PC-3 (cell line): ENCODE results near the gene PARVA. TPM values are rescaled to one million over a fixed set of nuclear protein-coding genes. Genes with fewer than 3 reads are reported as not detected.

Experiments
- ATAC-seq: fragments of 200-7000 bp; cut with Tn5 transposase; 2 replicates; pipeline ENCODE4 v1.9.1; 2020; ENCODE audit warnings: mild to moderate bottlenecking, moderate library complexity
- Bru-seq: library from RNA; stranded (reverse); fragments of 400-500 nt; gene quantifications from one replicate; lab custom pipeline; 2021; lab: Mats Ljungman, UMichigan
- BruChase-seq, 2 experiments: library from RNA; stranded (reverse); fragments of 400-500 nt; gene quantifications; one replicate each; lab custom pipeline; 2021; lab: Mats Ljungman, UMichigan
- BruUV-seq: library from RNA; stranded (reverse); fragments of 400-500 nt; replicated peaks from 2 replicates; lab custom pipeline; 2021; lab: Mats Ljungman, UMichigan
- CTCF ChIA-PET: fragments of 300-600 bp; sonication (Branson Sonifier 250); formaldehyde crosslinking; loops from one replicate; lab custom pipeline; 2022; ENCODE audit warnings: antibody characterized with exemption; lab: Charles Lee
- POLR2A ChIA-PET: fragments of 300-600 bp; sonication (Branson Sonifier 250); formaldehyde crosslinking; loops from one replicate; lab custom pipeline; 2022; ENCODE audit warnings: antibody characterized with exemption; ENCODE audit not compliant: unreplicated experiment; lab: Charles Lee
- DNase-seq: peaks from one replicate; pipeline ENCODE4 v3.0.0-alpha.2; 2015
- H2AFZ ChIP-seq: fragments of 300-600 bp; sonication (generic); 2 replicates; pipeline ENCODE4 v1.6.0; 2016; ENCODE audit warnings: antibody characterized with exemption, low read length
- H3F3A ChIP-seq: fragments of 300-600 bp; sonication (generic); one replicate; pipeline ENCODE4 v1.6.0; 2017; ENCODE audit warnings: antibody characterized with exemption, low read length, control low read depth, mild to moderate bottlenecking; ENCODE audit not compliant: unreplicated experiment
- H3K27ac ChIP-seq: fragments of 300-600 bp; sonication (generic); 2 replicates; pipeline ENCODE4 v1.5.1; 2016; ENCODE audit warnings: mild to moderate bottlenecking, low read length
- H3K27me3 ChIP-seq: fragments of 300-600 bp; sonication (generic); 2 replicates; pipeline ENCODE4 v1.6.1; 2016; ENCODE audit warnings: low read length, mixed read lengths
- H3K36me3 ChIP-seq: fragments of 300-600 bp; sonication (generic); 2 replicates; pipeline ENCODE4 v1.6.1; 2016; ENCODE audit warnings: low read depth, mixed run types, low read length, mixed read lengths
- H3K4me1 ChIP-seq: fragments of 300-600 bp; sonication (generic); 2 replicates; pipeline ENCODE4 v1.5.1; 2016; ENCODE audit warnings: low read length; ENCODE audit not compliant: insufficient read depth
- H3K4me2 ChIP-seq: fragments of 300-600 bp; sonication (generic); 2 replicates; pipeline ENCODE4 v1.6.0; 2016; ENCODE audit warnings: low read length
- H3K4me3 ChIP-seq: fragments of 300-600 bp; sonication (generic); 2 replicates; pipeline ENCODE4 v1.5.1; 2016; ENCODE audit warnings: mild to moderate bottlenecking, low read length, mixed read lengths
- H3K79me2 ChIP-seq: fragments of 300-600 bp; sonication (generic); 2 replicates; pipeline ENCODE4 v1.6.1; 2017; ENCODE audit warnings: low read length, mixed read lengths
- H3K9ac ChIP-seq: fragments of 300-600 bp; sonication (generic); 2 replicates; pipeline ENCODE4 v1.6.0; 2016; ENCODE audit warnings: mild to moderate bottlenecking, low read length
- H3K9me2 ChIP-seq: fragments of 300-600 bp; sonication (generic); replicated peaks from 2 replicates; pipeline ENCODE4 v1.6.1; 2016; ENCODE audit warnings: mixed run types, low read length, mixed read lengths
- H3K9me3 ChIP-seq: fragments of 300-600 bp; sonication (generic); 2 replicates; pipeline ENCODE4 v1.6.1; 2016; ENCODE audit warnings: low read length, mixed read lengths
- H4K20me1 ChIP-seq: fragments of 300-600 bp; sonication (generic); 2 replicates; pipeline ENCODE4 v1.6.1; 2016; ENCODE audit warnings: low read length, mixed read lengths
- EZH2 ChIP-seq: fragments of 300-600 bp; sonication (generic); IDR thresholded peaks from one replicate; pipeline ENCODE4 v1.6.1; 2017; ENCODE audit warnings: antibody characterized with exemption, mild to moderate bottlenecking, low read length; ENCODE audit not compliant: unreplicated experiment
- EZH2phosphoT487 ChIP-seq: fragments of 300-600 bp; sonication (generic); IDR thresholded peaks from 2 replicates; pipeline ENCODE4 v1.6.1; 2018; ENCODE audit warnings: mild to moderate bottlenecking, antibody characterized with exemption, low read length, borderline replicate concordance
- intact Hi-C: fragments of 100-400 bp; cut with micrococcal nuclease; formaldehyde crosslinking; loops from 2 replicates; pipeline ENCODE4 v1.9.0; 2023
- long read RNA-seq: library from polyadenylated mRNA; unstranded; transcript quantifications from one replicate; pipeline ENCODE4 v2.0.0, GENCODE V29; 2021; ENCODE audit not compliant: unreplicated experiment
- total RNA-seq: library from RNA; depleted of rRNA; stranded (reverse); fragments of >200 nt; gene quantifications from 2 replicates; pipeline ENCODE4 v1.2.3, GENCODE V29; 2014; rRNA removed
- TF ChIP-seq, protein P1 (sequence below): fragments of 300-600 bp; sonication (generic); conservative IDR thresholded peaks from 2 replicates; pipeline ENCODE4 v1.5.1; 2017; ENCODE audit warnings: antibody characterized with exemption, low read depth, mild to moderate bottlenecking, low read length

The PARVA gene, protein sequence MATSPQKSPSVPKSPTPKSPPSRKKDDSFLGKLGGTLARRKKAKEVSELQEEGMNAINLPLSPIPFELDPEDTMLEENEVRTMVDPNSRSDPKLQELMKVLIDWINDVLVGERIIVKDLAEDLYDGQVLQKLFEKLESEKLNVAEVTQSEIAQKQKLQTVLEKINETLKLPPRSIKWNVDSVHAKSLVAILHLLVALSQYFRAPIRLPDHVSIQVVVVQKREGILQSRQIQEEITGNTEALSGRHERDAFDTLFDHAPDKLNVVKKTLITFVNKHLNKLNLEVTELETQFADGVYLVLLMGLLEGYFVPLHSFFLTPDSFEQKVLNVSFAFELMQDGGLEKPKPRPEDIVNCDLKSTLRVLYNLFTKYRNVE
- total RNA-seq (13.5 and 13.7 TPM in 2 replicates), Bru-seq, nascent RNA (percentile 69 among the genes with signal in this experiment), BruChase-seq, experiment 1, labeled RNA remaining after a 6-hour chase (percentile 63 among the genes with signal in this experiment), BruChase-seq, experiment 2, labeled RNA remaining after a 2-hour chase (percentile 67 among the genes with signal in this experiment)
- long read RNA-seq, full-length matches to known transcripts = 6 of 22 reads
- long read RNA-seq, partial matches to known transcripts = 10 of 22 reads
- long read RNA-seq, other reads (novel, unspliced or antisense) = 6 of 22 reads

- DNase-seq (peak; percentile 66), ATAC-seq (peak; percentile 68)
- no TSS peak for BruUV-seq
- no peaks in the 10 kb centered on the region for H3K9me3 ChIP-seq
- peak within 1 kb of the TSS; percentile 86 for H3K9ac ChIP-seq
- H3K36me3 ChIP-seq = no peaks in the 10 kb centered on the region
- ChIA-PET CTCF (interaction anchor here (0.6 to 1.8 kb wide), 3 partner anchors 45 to 89 kb away, joined by 3 to 6 read pairs (median 4); no protein-coding TSS in a partner anchor), POLR2A (interaction anchor here (0.6 to 0.7 kb wide), 2 partner anchors 67 to 839 kb away, joined by 4 to 7 read pairs; no protein-coding TSS in a partner anchor)
- H3K27ac ChIP-seq = peak within 1 kb of the TSS; percentile 77
- H3K4me1 ChIP-seq = peaks cover 14% of the 10 kb centered on the region; the same call in 1 of the 2 replicates
- TF ChIP-seq EZH2 (no peak), EZH2phosphoT487 (no peak)
- TF ChIP-seq, protein P1, sequence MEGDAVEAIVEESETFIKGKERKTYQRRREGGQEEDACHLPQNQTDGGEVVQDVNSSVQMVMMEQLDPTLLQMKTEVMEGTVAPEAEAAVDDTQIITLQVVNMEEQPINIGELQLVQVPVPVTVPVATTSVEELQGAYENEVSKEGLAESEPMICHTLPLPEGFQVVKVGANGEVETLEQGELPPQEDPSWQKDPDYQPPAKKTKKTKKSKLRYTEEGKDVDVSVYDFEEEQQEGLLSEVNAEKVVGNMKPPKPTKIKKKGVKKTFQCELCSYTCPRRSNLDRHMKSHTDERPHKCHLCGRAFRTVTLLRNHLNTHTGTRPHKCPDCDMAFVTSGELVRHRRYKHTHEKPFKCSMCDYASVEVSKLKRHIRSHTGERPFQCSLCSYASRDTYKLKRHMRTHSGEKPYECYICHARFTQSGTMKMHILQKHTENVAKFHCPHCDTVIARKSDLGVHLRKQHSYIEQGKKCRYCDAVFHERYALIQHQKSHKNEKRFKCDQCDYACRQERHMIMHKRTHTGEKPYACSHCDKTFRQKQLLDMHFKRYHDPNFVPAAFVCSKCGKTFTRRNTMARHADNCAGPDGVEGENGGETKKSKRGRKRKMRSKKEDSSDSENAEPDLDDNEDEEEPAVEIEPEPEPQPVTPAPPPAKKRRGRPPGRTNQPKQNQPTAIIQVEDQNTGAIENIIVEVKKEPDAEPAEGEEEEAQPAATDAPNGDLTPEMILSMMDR = no peak
- no peaks in the 10 kb centered on the region for H3K27me3 ChIP-seq
- H3K9me2 ChIP-seq = no peaks in the 10 kb centered on the region
- H3K79me2 ChIP-seq = peaks cover 29% of the 10 kb centered on the region
- peak within 1 kb of the TSS; percentile 84 for H3K4me2 ChIP-seq
- peak within 1 kb of the TSS; percentile 93 for H2AFZ ChIP-seq
- H3K4me3 ChIP-seq = peak within 1 kb of the TSS; percentile 84
- no peaks in the 10 kb centered on the region for H4K20me1 ChIP-seq
- no peaks in the 10 kb centered on the region for H3F3A ChIP-seq
- intact Hi-C loops = loop anchor here (5.0 kb wide), 1 partner anchor 90 kb away; no protein-coding TSS in a partner anchor
These were observed at the start of gene PARVA for GRCh38 chr11:12377106-12377823. Gene PARVA (plus strand): TSS chr11:12377571. CDS start chr11:12377648, 77 bp downstream.

- no peak for DNase-seq
- no peak for ATAC-seq
- TF ChIP-seq EZH2 = no peak
- TF ChIP-seq, protein P1 = no peak
- TF ChIP-seq EZH2phosphoT487 = no peak
- Histone ChIP-seq H3K4me2 (no peak overlapping the region), H3K36me3 (no peaks in the 10 kb centered on the region), H3K9me3 (no peaks in the 10 kb centered on the region), H3K9me2 (no peaks in the 10 kb centered on the region), H3K4me3 (no peak overlapping the region), H3F3A (no peaks in the 10 kb centered on the region), H3K9ac (no peak overlapping the region), H4K20me1 (no peaks in the 10 kb centered on the region), H3K27ac (no peak overlapping the region), H3K79me2 (no peaks in the 10 kb centered on the region), H2AFZ (no peak overlapping the region), H3K4me1 (no peaks in the 10 kb centered on the region), H3K27me3 (no peaks in the 10 kb centered on the region)
- intact Hi-C loops = no loop called here
- ChIA-PET CTCF (interaction anchor here (0.5 kb wide), 1 partner anchor 823 kb away, joined by 5 read pairs; no protein-coding TSS in a partner anchor), POLR2A (no interaction called here)
- BruUV-seq = no TSS peak
These were observed 48.2 kb upstream of the PARVA start for GRCh38 chr11:12329169-12329568.
